ENCODE results near the gene URI1. TPM values are rescaled to one million over a fixed set of nuclear protein-coding genes. Genes with fewer than 3 reads are reported as not detected.

URI1 gene
- total and polyA plus RNA-seq, 2 of the 8 experiments (the other 6 are each of a cell fraction or from before 2014, with no cell fraction given): 27.7 to 64.3 TPM

GRCh38 chr19:30053558-30053957, 111.5 kb downstream of the URI1 start (continued):
- TF ChIP-seq JUN (IDR thresholded peaks at IDR 0.05; ENCODE audit: low read depth, low read length): no peak
- TF ChIP-seq BACH1 (IDR thresholded peaks at IDR 0.05; ENCODE audit: low read length): no peak
- no peak for TF ChIP-seq RAD21 (IDR thresholded peaks at IDR 0.05 in 1 of 2, conservative IDR thresholded peaks at IDR 0.05 in 1 of 2; ENCODE audit: low read depth in 2 of 2, low read length in 2 of 2)

Measured in H1 (cell line).